ENCODE data around the gene NDUFS7. TPM values are rescaled to one million over a fixed set of nuclear protein-coding genes. Genes with fewer than 3 reads are reported as not detected.
A peak's percentile ranks its signal among the peaks of the same experiment; 100 is the strongest.

Gene NDUFS7
- total RNA-seq, 1 donor from 2014 or later = 57.3 TPM

- H3K27ac Mint-ChIP-seq (ENCODE audit: unreplicated experiment) = no peak overlapping the region
- H3K36me3 Mint-ChIP-seq (ENCODE audit: low read depth) = peaks cover 10% of the 10 kb centered on the region
- H3K27me3 Mint-ChIP-seq (ENCODE audit: low read depth) = no peaks in the 10 kb centered on the region
- H3K9me3 Mint-ChIP-seq (ENCODE audit: low read depth) = no peaks in the 10 kb centered on the region
- peaks cover 43% of the 10 kb centered on the region for H3K4me1 Mint-ChIP-seq (ENCODE audit: low read depth)
- DNase-seq (ENCODE audit: low spot score) = no peak
- H3K4me3 Mint-ChIP-seq (ENCODE audit: unreplicated experiment) = peak overlapping the region; percentile 79
- TF ChIP-seq CTCF (IDR thresholded peaks at IDR 0.05) = no peak
These were observed 27.2 kb upstream of the NDUFS7 start for GRCh38 chr19:1356508-1356865.

- Mint-ChIP-seq H3K27me3 (ENCODE audit: low read depth) (no peaks in the 10 kb centered on the region), H3K9me3 (ENCODE audit: low read depth) (no peaks in the 10 kb centered on the region), H3K36me3 (ENCODE audit: low read depth) (peaks cover 13% of the 10 kb centered on the region), H3K27ac (ENCODE audit: unreplicated experiment) (no peak overlapping the region), H3K4me3 (ENCODE audit: unreplicated experiment) (no peak overlapping the region), H3K4me1 (ENCODE audit: low read depth) (peaks cover 54% of the 10 kb centered on the region)
- TF ChIP-seq CTCF (IDR thresholded peaks at IDR 0.05) = no peak
- DNase-seq (ENCODE audit: low spot score) = no peak
These were observed 26.1 kb upstream of the NDUFS7 start for GRCh38 chr19:1357531-1358109.

GRCh38 chr19:1360126-1360817 is 23.4 kb upstream of the NDUFS7 start:
- no peak for DNase-seq (ENCODE audit: low spot score)
- no peaks in the 10 kb centered on the region for H3K9me3 Mint-ChIP-seq (ENCODE audit: low read depth)
- H3K27me3 Mint-ChIP-seq (ENCODE audit: low read depth) = no peaks in the 10 kb centered on the region
- no peak for TF ChIP-seq CTCF (IDR thresholded peaks at IDR 0.05)
- H3K4me3 Mint-ChIP-seq (ENCODE audit: unreplicated experiment) = peak overlapping the region; percentile 76
- H3K4me1 Mint-ChIP-seq (ENCODE audit: low read depth) = peaks cover 61% of the 10 kb centered on the region
- peaks cover 24% of the 10 kb centered on the region for H3K36me3 Mint-ChIP-seq (ENCODE audit: low read depth)
- peak overlapping the region; percentile 95 for H3K27ac Mint-ChIP-seq (ENCODE audit: unreplicated experiment)

GRCh38 chr19:1360818-1361461 is 22.8 kb upstream of the NDUFS7 start:
- peak; percentile 32 for TF ChIP-seq CTCF (IDR thresholded peaks at IDR 0.05)
- no peak for DNase-seq (ENCODE audit: low spot score)
- peaks cover 24% of the 10 kb centered on the region for H3K36me3 Mint-ChIP-seq (ENCODE audit: low read depth)
- peak overlapping the region; percentile 76 for H3K4me3 Mint-ChIP-seq (ENCODE audit: unreplicated experiment)
- no peaks in the 10 kb centered on the region for H3K9me3 Mint-ChIP-seq (ENCODE audit: low read depth)
- no peaks in the 10 kb centered on the region for H3K27me3 Mint-ChIP-seq (ENCODE audit: low read depth)
- H3K4me1 Mint-ChIP-seq (ENCODE audit: low read depth) = peaks cover 56% of the 10 kb centered on the region
- H3K27ac Mint-ChIP-seq (ENCODE audit: unreplicated experiment) = peak overlapping the region; percentile 95

- Mint-ChIP-seq H3K27me3 (ENCODE audit: low read depth) (no peaks in the 10 kb centered on the region), H3K36me3 (ENCODE audit: low read depth) (peaks cover 24% of the 10 kb centered on the region), H3K4me3 (ENCODE audit: unreplicated experiment) (peak overlapping the region; percentile 76), H3K9me3 (ENCODE audit: low read depth) (no peaks in the 10 kb centered on the region), H3K27ac (ENCODE audit: unreplicated experiment) (peak overlapping the region; percentile 95), H3K4me1 (ENCODE audit: low read depth) (peaks cover 48% of the 10 kb centered on the region)
- no peak for DNase-seq (ENCODE audit: low spot score)
- no peak for TF ChIP-seq CTCF (IDR thresholded peaks at IDR 0.05)
These were observed 21.9 kb upstream of the NDUFS7 start for GRCh38 chr19:1361601-1362386.
